HepG2 (cell line): Measurements from ENCODE around the gene USP19. TPM values are rescaled to one million over a fixed set of nuclear protein-coding genes. Genes with fewer than 3 reads are reported as not detected.

Experiments used
- ATAC-seq: fragments of 200-7000 bp; cut with Tn5 transposase; 3 replicates; pipeline ENCODE4 v1.9.1; 2020; ENCODE audit warnings: mild to moderate bottlenecking, moderate library complexity
- BruUV-seq: library from RNA; stranded (reverse); fragments of 400-500 nt; replicated peaks from 2 replicates; lab custom pipeline; 2021; lab: Mats Ljungman, UMichigan
- CTCF ChIA-PET: fragments of 300-600 bp; formaldehyde crosslinking; extraction: SDS; loops from one replicate; lab custom pipeline; 2021; ENCODE audit warnings: low total read pairs, inconsistent platforms, low intra/inter-chr PET ratio; lab: Yijun Ruan, JAX
- POLR2A ChIA-PET: fragments of 350-600 bp; sonication (Branson Sonifier 250); formaldehyde crosslinking; loops from one replicate; lab custom pipeline; 2020; ENCODE audit warnings: antibody characterized with exemption, inconsistent platforms; lab: Yijun Ruan, JAX
- DNase-seq: peaks from one replicate; pipeline ENCODE4 v3.0.0-alpha.2; 2015; ENCODE audit warnings: low spot score
- FAIRE-seq: peaks from 3 replicates; lab custom pipeline; 2011; peaks lifted over from hg19 to GRCh38; lab: Jason Lieb, UNC
- H2AFZ ChIP-seq: one replicate; pipeline ENCODE4 v1.6.1; 2011; ENCODE audit warnings: low read length, inconsistent platforms
- H3K27ac ChIP-seq: fragments of 300-600 bp; 3 replicates; pipeline ENCODE4 v1.8.0; 2011; ENCODE audit warnings: mixed run types, mild to moderate bottlenecking, mixed read lengths, low read length, inconsistent platforms; ENCODE audit not compliant: insufficient read depth; ENCODE audit errors: extremely low read length
- H3K27me3 ChIP-seq, 2 experiments: fragments of 200-600 bp in 1 of 2; 2 replicates in 1 of 2; 3 replicates in 1 of 2; pipeline versions ENCODE4 v1.6.0 to v1.8.0; 2011; ENCODE audit warnings: low read length in 2 of 2, mild to moderate bottlenecking in 2 of 2, moderate library complexity in 2 of 2, inconsistent platforms in 1 of 2; ENCODE audit not compliant: insufficient read depth in 2 of 2, control insufficient read depth in 1 of 2
- H3K36me3 ChIP-seq, 2 experiments: fragments of 200-600 bp in 1 of 2; replicated peaks in 1 of 2; 2 replicates in 1 of 2; 3 replicates in 1 of 2; pipeline versions ENCODE4 v1.5.1 to v1.8.0; 2011; ENCODE audit warnings: low read length in 2 of 2, inconsistent platforms in 1 of 2; ENCODE audit not compliant: insufficient read depth in 2 of 2, control insufficient read depth in 1 of 2
- H3K4me1 ChIP-seq: 2 replicates; pipeline ENCODE4 v1.5.1; 2012; ENCODE audit warnings: low read length, inconsistent platforms; ENCODE audit not compliant: insufficient read depth
- H3K4me2 ChIP-seq: 2 replicates; pipeline ENCODE4 v1.6.0; 2011; ENCODE audit warnings: low read depth, low read length, inconsistent platforms
- H3K4me3 ChIP-seq, 3 experiments: fragments of 200-600 bp in 1 of 3; sonication (generic), shearing (Covaris generic) in 1 of 3; replicated peaks in 1 of 3; 2 replicates each; pipeline ENCODE4 v1.5.1; 2011 to 2016; ENCODE audit warnings: low read length in 3 of 3, inconsistent platforms in 2 of 3, low read depth in 2 of 3, mild to moderate bottlenecking in 2 of 3, control low read depth in 1 of 3, mixed read lengths in 1 of 3; ENCODE audit not compliant: insufficient read depth in 1 of 3
- H3K79me2 ChIP-seq: one replicate; pipeline ENCODE4 v1.6.1; 2011; ENCODE audit warnings: low read length, inconsistent platforms; ENCODE audit not compliant: insufficient read depth
- H3K9ac ChIP-seq: 2 replicates; pipeline ENCODE4 v1.6.0; 2011; ENCODE audit warnings: mild to moderate bottlenecking, low read depth, low read length, inconsistent platforms; ENCODE audit not compliant: insufficient read depth
- H3K9me3 ChIP-seq: 2 replicates; pipeline ENCODE4 v1.5.1; 2012; ENCODE audit warnings: mild to moderate bottlenecking, low read length
- H4K20me1 ChIP-seq: 2 replicates; pipeline ENCODE4 v1.6.0; 2011; ENCODE audit warnings: inconsistent platforms, mild to moderate bottlenecking, low read length, moderate library complexity; ENCODE audit not compliant: insufficient read depth
- AGO2 ChIP-seq: fragments of 200-400 bp; formaldehyde crosslinking; optimal IDR thresholded peaks from 2 replicates; pipeline ENCODE3; 2017; ENCODE audit warnings: mild to moderate bottlenecking, low read depth, low read length, moderate library complexity
- BATF2 ChIP-seq: sonication (generic); formaldehyde crosslinking; IDR thresholded peaks from 2 replicates; pipeline ENCODE4 v1.8.0; 2022; ENCODE audit warnings: mild to moderate bottlenecking, missing genetic modification reagents, moderate library complexity
- GPBP1L1 ChIP-seq: sonication (generic); formaldehyde crosslinking; IDR thresholded peaks from 2 replicates; pipeline ENCODE4 v1.5.0; 2020; ENCODE audit warnings: mild to moderate bottlenecking, missing genetic modification reagents
- JUNB ChIP-seq: sonication (generic); formaldehyde crosslinking; IDR thresholded peaks from 2 replicates; pipeline ENCODE4 v1.8.0; 2022; ENCODE audit warnings: missing genetic modification reagents, mild to moderate bottlenecking, borderline replicate concordance
- NFKB2 ChIP-seq: sonication (generic); formaldehyde crosslinking; IDR thresholded peaks from 2 replicates; pipeline ENCODE4 v1.4.0; 2020; ENCODE audit warnings: missing genetic modification reagents, borderline replicate concordance
- POLR2G ChIP-seq: fragments of 200-400 bp; formaldehyde crosslinking; IDR thresholded peaks from 2 replicates; pipeline ENCODE4 v1.6.1; 2018; ENCODE audit warnings: mild to moderate bottlenecking, low read depth, low read length, moderate library complexity
- RARA ChIP-seq: IDR thresholded peaks from 2 replicates; pipeline ENCODE4 v1.6.1; 2016; ENCODE audit warnings: missing genetic modification reagents, missing compliant biosample characterization
- RBFOX2 ChIP-seq: fragments of 200-400 bp; formaldehyde crosslinking; IDR thresholded peaks from 2 replicates; pipeline ENCODE4 v1.6.1; 2017; ENCODE audit warnings: low read depth, mild to moderate bottlenecking, low read length
- SKI ChIP-seq: fragments of 450-650 bp; IDR thresholded peaks from one replicate; pipeline ENCODE4 v1.6.1; 2018; ENCODE audit warnings: mild to moderate bottlenecking; ENCODE audit not compliant: partially characterized antibody
- TMF1 ChIP-seq: sonication (generic); formaldehyde crosslinking; IDR thresholded peaks from 2 replicates; pipeline ENCODE4 v1.8.1; 2022; ENCODE audit warnings: low read depth, missing genetic modification reagents
- YY1 ChIP-seq: IDR thresholded peaks from 2 replicates; pipeline ENCODE4 v1.6.1; 2011; ENCODE audit warnings: low read length, low read depth, moderate library complexity, mild to moderate bottlenecking; ENCODE audit not compliant: insufficient read depth, insufficient replicate concordance
- ZC3H13 ChIP-seq: sonication (generic); formaldehyde crosslinking; IDR thresholded peaks from 2 replicates; pipeline ENCODE4 v1.8.1; 2023; ENCODE audit warnings: mild to moderate bottlenecking, missing genetic modification reagents, moderate library complexity
- ZC3H4 ChIP-seq: sonication (generic); formaldehyde crosslinking; IDR thresholded peaks from 2 replicates; pipeline ENCODE4 v1.4.0; 2020; ENCODE audit warnings: missing genetic modification reagents, borderline replicate concordance
- ZNF598 ChIP-seq: sonication (generic); formaldehyde crosslinking; IDR thresholded peaks from 2 replicates; pipeline ENCODE4 v1.5.1; 2020; ENCODE audit warnings: mild to moderate bottlenecking, missing genetic modification reagents, borderline replicate concordance
- whole genome bisulfite sequencing: methylation state at CpG from one replicate; pipeline ENCODE4 v1.1.6; 2017; ENCODE audit warnings: low lambda C conversion rate; 5-methylcytosine and 5-hydroxymethylcytosine counted together
- in situ Hi-C: cut with HindIII; loops from 2 replicates; pipeline ENCODE4 v1.10.0; 2017; ENCODE audit warnings: low pct_unique_long_range_greater_than_20kb; ENCODE audit not compliant: extremely low pct_ligation_motif_present
- intact Hi-C: fragments of 100-400 bp; cut with micrococcal nuclease; formaldehyde crosslinking; loops from one replicate; pipeline ENCODE4 v1.10.0; 2022; ENCODE audit not compliant: unreplicated experiment
- polyA plus RNA-seq, 8 experiments: library from polyadenylated mRNA; depleted of rRNA in 3 of 8; stranded (reverse) in 7 of 8; unstranded in 1 of 8; fragments of >200 nt; fragmentation: Illumina TruSeq in 4 of 8; extraction: Trizol in 4 of 8; gene quantifications; 2 replicates each; pipeline versions ENCODE4 v1.2.1 to v1.2.3, GENCODE V29; 2011 to 2016; ENCODE audit warnings: low read depth in 4 of 8, missing spikeins in 1 of 8, mixed read lengths in 1 of 8; ENCODE audit not compliant: insufficient read depth in 1 of 8
- total RNA-seq, 5 experiments: library from RNA; depleted of rRNA; stranded (reverse); fragments of >200 nt; fragmentation: Illumina TruSeq; extraction: Trizol; gene quantifications; 2 replicates each; pipeline ENCODE4 v1.2.3, GENCODE V29; 2016; ENCODE audit warnings: low read depth in 1 of 5

The USP19 gene
- total and polyA plus RNA-seq, 2 of the 13 experiments (the other 11 are each of a cell fraction or from before 2014, with no cell fraction given), result 28.3 to 31.7 TPM

GRCh38 chr3:49163609-49164008, 43.0 kb upstream of the USP19 start:
- in situ Hi-C loops (loop anchor here (25.0 kb wide), 1 partner anchor 274 kb away; the partner anchor contains the start of gene NICN1), intact Hi-C loops (no loop called here)
- Histone ChIP-seq H2AFZ (no peak overlapping the region), H4K20me1 (no peaks in the 10 kb centered on the region), H3K27ac (no peak overlapping the region), H3K4me3 (no peak overlapping the region), H3K79me2 (peaks cover 16% of the 10 kb centered on the region), H3K4me1 (peaks cover 36% of the 10 kb centered on the region), H3K4me2 (no peak overlapping the region), H3K36me3 (peaks cover 5 to 20% of the 10 kb centered on the region in 2 experiments; a peak in 4 of 5 replicates), H3K27me3 (no peaks in the 10 kb centered on the region; a peak in 1 of 5 replicates), H3K9ac (no peak overlapping the region), H3K9me3 (no peaks in the 10 kb centered on the region)
- BruUV-seq, result no TSS peak
- 92% methylated on average over 7 of the region's 8 CpGs for WGBS
- TF ChIP-seq JUNB (peak; percentile 23; the same call in 1 of the 2 replicates), TMF1 (CRISPR knock-in tag) (0 out of 2 replicates have a peak, but pooled peaks have one; percentile 42), NFKB2 (CRISPR knock-in tag) (no peak), ZNF598 (no peak)
- DNase-seq (no peak), FAIRE-seq (no peak), ATAC-seq (no peak)
- CTCF ChIA-PET, result no interaction called here
- POLR2A ChIA-PET, result interaction anchor here (0.6 to 2.0 kb wide), 4 partner anchors 30 to 894 kb away, joined by 3 to 7 read pairs (median 4); partner anchors contain the start of gene USP4

GRCh38 chr3:49162751-49163419, 42.3 kb upstream of the USP19 start:
- Histone ChIP-seq H3K27ac (no peak overlapping the region), H3K4me1 (peaks cover 42% of the 10 kb centered on the region), H2AFZ (no peak overlapping the region), H3K27me3 (no peaks in the 10 kb centered on the region; a peak in 1 of 5 replicates), H3K9ac (no peak overlapping the region), H3K4me2 (no peak overlapping the region), H3K36me3 (peaks cover 5 to 20% of the 10 kb centered on the region in 2 experiments; a peak in 4 of 5 replicates), H3K4me3 (no peak overlapping the region), H3K79me2 (peaks cover 16% of the 10 kb centered on the region), H3K9me3 (no peaks in the 10 kb centered on the region), H4K20me1 (no peaks in the 10 kb centered on the region)
- FAIRE-seq, result no peak
- CTCF ChIA-PET, result no interaction called here
- POLR2A ChIA-PET, result interaction anchor here (1.0 to 2.0 kb wide), 2 partner anchors 70 to 177 kb away, joined by 4 to 5 read pairs; partner anchors contain the start of gene USP4
- in situ Hi-C loops (loop anchor here (25.0 kb wide), 1 partner anchor 274 kb away; the partner anchor contains the start of gene NICN1), intact Hi-C loops (no loop called here)
- no peak for DNase-seq
- ATAC-seq, result no peak
- BruUV-seq, result no TSS peak
- 98% methylated on average over 19 of the region's 21 CpGs for WGBS
- TF ChIP-seq RBFOX2 (peak; percentile 67), RARA (CRISPR knock-in tag) (peak; percentile 50; the same call in 1 of the 2 replicates), BATF2 (no peak), ZC3H4 (CRISPR knock-in tag) (0 out of 2 replicates have a peak, but pooled peaks have one; percentile 59), AGO2 (peak; percentile 89), ZC3H13 (peak; percentile 83), SKI (peak; percentile 48), GPBP1L1 (no peak), YY1 (peak; percentile 9), POLR2G (peak; percentile 19)
